HG03460 (cell line): ENCODE measurements around the gene TSLP.

Experiments used
- ATAC-seq: cut with Tn5 transposase; IDR thresholded peaks from one replicate; pipeline ENCODE4 v1.9.1; 2021; ENCODE audit not compliant: unreplicated experiment

Gene TSLP

DNA sequence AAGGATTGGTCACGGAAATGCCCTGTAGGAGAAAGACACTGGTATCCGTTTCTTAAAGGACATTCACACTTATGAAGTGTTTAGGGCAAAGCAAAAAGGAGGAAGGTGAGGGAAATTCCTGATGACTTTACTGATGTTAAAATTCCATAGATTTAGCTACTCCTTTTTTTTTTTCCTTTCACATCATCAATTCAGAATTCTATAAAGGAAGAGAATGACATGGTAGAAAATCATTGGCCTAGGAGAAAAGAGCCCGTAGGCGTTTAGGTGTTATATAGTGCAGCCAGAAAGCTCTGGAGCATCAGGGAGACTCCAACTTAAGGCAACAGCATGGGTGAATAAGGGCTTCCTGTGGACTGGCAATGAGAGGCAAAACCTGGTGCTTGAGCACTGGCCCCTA is at the start of gene TSLP:
Gene TSLP (plus strand): TSS at position 301 of the 400 bp plus-strand sequence. CDS start 178 bp downstream, outside the sequence.
- ATAC-seq, result no peak

DNA sequence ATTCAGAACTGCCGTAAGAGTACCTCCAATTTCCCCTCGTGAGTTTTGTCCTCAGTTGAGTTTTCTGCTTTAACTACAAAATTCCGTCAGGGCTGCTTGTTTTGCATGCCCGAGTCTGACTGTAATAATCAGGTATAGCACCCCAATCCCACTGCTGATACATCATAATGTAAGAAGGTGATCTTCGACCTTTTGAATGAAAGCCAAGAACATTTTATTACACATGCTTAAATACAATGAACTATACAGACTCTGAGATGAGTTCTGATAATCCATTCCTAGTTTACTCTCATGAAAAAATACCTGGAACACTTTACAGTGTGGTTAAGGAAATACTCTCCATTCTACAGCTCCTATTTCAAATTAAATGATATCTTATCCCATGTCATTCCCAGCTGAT is 49.2 kb upstream of the TSLP start:
- no peak for ATAC-seq

DNA sequence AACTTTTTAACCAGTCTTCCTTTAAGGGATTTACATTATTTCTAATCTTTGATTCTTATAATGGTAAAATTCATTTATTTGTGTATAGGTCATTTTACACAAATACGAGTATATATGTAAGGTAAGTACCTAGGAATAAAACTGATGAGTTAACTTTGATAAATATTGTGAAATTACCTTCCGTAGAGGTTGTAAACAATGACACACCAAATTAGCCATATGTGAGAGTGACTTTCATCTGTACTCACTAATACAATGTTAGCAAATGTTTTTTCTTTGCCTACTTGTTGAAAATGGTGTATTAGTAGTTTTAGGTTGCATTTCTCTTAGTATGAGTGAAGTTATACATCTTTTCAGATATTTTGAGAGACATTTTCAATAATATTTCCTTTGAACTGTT is 42.6 kb upstream of the TSLP start:
- ATAC-seq, result no peak

DNA sequence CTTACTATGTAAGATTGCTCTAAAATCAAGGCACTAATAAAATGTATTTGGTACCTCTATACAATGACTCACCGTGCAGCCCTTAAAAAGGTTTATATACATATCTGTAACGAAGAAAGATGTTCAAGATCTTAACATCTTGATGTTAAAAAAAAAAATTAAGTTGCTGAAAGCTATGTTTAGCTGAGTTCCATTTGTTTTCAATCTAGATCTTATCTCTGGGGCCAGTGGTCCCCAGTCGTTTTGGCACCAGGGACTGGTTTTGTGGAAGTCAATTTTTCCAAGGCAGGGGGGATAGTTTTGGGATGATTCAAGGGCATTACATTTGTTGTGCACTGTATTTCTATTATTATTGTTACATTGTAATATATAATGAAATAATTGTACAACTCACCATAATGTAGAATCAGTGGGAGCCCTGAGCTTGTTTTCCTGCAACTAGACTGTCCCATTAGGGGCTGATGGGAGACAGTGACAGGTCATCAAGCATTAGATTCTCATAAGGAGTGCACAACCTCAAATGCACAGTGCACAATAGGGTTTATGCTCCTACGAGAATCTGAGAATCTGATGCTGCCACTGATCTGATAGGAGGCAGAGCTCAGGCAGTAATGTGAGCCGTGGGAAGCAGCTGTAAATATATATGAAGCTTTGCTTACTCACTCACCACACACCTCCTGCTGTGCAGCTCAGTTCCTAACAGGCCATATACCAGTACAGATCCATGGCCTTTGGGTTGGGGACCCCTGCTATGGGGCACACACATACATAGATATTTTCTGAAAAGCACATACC is 27.6 kb upstream of the TSLP start:
- no peak for ATAC-seq

DNA sequence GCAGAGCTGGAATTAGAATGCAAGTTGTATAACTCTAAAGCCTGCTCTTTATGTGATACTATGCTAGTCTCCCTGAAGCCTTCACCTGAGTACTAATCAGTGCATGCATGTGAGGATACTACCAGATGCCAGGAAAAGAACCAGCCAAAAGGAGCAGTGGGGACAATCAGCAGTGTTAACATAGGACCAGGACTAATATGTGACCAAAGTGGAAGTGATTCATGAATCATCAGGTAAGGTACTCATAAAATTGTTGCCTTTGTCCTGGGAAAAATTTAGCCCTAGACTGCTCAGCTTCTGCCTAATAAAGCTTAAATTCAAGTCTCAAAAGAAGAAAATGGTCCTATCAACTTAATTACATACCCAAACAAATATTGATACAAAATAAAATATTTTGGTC is 13.4 kb upstream of the TSLP start:
- ATAC-seq, result no peak

DNA sequence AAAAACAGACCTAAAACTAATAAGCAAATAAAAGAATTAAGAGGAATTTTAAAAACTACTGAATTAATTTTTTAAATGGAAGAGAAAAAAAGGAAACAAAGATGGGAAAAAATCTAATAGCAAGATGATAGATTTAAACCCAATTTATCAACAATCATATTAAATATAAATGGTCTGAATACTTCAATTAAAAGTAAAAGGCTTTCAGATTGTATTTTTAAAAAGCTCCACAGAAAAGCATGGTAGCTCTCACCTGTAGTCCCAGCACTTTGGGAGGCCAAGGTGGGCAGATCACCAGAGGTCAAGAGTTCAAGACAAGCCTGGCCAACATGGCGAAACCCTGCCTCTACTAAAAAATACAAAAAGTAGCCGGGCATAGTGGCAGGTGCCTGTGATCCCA is 11.3 kb upstream of the TSLP start:
- ATAC-seq, result no peak

DNA sequence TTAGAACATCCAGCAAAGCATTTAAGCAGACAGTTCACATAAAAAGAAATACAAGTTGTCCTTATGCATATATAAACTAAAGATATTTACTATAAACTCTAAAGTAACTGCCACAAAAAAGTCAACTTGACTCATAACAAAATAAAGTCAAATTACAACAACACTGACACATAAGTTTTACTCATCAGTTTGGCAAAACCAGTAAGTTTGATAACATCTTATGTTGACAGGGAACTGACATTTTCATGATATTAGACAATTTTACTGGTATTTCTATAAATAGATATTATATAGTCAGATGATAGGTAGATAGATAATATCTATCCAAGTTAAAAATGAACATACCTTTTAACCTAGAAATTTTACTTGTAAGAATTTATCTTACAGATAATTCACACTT is 9.9 kb upstream of the TSLP start:
- ATAC-seq, result no peak

DNA sequence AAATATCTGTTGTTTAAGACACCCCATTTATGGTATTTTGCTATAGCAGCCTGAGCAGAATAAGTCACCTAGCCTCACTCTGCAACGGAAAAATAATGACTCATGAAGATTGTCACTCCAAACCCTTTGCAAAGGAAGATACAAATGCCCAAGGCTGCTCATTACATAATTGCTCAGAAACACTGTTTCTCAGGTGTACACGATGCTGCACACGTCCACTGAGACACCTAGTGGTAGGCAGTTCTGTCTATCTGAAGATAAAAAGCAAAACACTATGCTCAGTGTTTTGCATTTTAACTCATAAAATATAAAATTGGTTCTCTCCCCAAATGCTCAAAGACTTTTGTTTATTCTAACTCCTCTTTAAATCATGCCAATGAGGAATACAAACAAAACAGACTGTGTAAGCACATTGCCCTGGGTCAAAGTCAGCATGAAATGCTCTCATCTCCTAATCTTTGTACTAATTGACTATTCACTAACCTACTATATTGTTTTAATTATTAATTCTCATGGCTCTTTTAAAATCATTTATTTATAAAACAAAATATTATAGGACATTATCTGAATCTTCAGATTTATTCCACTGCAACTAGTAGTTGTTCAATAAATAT is 7.7 kb upstream of the TSLP start:
- ATAC-seq, result no peak

DNA sequence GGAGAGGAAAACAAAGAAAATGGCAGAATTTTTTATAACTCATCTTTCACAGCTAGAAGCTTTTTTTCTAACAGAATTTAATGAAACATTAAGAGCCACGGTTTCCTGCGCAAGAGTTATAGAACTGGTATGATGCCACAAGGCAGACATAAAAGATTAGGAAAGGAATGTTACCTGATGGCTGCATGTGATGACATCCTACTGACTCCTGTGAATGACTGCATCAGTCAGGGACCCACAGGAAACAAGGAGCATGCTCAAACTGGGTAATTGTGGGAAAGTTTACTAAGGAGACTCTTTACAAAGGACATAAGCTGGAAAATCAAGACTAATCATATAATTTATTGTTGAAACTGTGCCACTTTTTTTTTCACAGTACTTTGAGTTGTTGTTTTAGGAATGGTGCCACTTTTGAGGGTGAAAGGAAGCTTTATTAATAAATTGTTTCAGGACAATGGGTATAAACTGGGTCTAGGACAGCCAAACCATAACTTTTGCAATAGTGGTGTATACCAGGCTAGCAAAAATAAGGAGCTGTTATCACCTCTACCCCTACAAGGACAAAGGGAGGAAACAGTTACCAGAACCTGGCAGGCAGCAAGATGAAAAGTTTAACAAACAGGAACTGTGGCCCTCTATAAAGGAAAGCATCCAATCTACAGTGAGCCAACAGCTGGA is 5.1 kb upstream of the TSLP start:
- no peak for ATAC-seq

DNA sequence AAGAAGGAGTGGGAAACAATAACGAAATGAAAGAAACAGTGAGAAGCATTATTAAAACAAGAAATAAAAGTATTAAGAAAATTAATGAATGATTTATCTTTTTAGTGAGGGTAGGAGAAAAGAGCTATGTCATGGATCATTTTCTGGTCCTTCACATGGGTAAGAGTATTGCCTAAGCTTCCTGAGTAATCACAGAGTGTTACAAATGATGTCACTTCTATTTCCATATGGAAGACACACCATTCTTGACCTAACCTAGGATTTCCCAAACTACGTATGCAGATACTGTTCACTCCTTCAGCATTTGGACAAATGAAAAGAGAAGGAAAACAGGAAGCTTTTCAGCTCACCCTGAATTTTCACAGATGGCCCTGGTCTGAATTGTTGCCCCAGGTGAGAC is 3.3 kb upstream of the TSLP start:
- no peak for ATAC-seq

DNA sequence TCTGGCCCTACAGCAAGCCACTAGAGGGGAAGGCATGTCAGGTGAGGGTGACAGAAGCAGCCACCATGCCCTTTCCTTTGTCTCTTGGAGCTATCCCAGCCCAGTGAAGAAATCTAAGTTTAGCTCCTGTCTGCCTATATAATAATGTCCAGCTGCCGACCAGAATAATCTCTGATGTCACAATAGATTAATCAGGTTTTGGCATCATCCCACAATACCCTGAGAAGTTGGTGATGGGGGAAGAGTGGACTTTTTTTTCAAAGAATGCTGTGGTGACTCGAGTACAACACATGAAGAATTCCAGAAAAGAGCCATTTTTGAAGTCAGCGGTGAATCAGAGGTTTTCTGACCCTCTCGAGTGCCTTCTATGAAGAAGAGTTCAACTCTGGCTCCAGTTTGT is 1.7 kb upstream of the TSLP start:
- ATAC-seq, result no peak

DNA sequence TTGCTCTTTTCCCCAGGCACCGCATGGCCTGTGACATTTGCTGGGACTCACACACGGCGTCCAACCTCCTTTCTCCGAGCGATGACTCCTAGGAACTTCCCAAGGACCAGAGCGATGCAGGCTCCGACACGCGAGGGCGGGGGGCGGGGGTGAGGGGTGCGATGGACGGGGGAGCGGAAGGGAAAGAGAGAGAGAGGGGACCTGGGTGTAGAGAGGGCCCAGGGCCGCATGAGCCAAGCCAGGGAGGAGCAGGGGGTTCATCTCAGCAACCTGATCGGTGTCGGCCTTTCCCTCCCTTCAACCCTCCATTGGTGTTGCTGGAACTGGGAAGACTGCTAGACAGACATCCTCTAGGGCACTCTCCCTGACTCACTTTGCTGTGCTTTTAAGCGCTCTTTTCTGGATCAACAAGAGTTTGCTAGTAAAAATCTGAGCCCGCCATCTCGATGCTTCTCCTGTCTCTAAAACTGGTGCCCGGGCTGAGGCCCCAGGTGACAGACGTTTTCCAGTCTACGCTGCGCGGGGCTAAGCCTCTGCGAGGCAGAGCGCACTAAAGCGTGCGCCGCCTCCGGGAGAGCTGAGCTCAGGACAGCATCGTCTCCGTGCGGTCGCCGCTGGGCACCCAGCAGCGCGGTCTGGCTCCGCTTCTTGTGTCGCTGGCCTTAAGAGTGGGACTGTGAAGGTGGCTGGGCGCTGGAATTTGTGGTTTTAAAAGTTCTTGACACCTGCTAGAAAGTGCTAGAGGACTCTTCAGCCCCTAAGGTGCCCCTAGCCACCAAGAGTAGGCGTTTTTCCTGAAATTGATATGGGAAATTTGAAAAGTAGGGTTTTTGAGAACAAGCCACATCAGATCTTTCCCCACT is 1.0 kb upstream of the TSLP start:
- peak; percentile 43 for ATAC-seq

DNA sequence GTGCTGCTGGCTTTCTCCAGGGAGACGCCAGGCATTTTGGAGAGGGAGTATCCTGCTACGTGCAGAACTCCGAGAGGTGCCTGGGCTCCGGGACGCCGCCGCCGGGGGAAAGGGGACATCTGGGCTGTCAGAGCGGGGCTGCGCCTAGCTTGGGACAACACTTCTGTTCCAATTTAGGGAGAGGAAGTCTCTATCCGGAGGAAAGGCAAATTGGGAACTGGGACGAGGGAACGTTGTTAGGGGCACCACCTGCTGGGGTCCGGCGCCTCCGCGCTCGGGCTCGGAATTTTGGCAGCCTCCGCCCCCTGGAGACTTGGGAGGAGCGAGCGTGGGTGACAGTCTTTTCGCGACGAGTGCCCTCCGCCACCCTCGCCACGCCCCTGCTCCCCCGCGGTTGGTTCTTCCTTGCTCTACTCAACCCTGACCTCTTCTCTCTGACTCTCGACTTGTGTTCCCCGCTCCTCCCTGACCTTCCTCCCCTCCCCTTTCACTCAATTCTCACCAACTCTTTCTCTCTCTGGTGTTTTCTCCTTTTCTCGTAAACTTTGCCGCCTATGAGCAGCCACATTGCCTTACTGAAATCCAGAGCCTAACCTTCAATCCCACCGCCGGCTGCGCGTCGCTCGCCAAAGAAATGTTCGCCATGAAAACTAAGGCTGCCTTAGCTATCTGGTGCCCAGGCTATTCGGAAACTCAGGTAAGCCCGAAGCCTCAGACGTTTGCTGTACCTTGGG is 1.6 kb downstream of the TSLP start:
- peak; percentile 68 for ATAC-seq

DNA sequence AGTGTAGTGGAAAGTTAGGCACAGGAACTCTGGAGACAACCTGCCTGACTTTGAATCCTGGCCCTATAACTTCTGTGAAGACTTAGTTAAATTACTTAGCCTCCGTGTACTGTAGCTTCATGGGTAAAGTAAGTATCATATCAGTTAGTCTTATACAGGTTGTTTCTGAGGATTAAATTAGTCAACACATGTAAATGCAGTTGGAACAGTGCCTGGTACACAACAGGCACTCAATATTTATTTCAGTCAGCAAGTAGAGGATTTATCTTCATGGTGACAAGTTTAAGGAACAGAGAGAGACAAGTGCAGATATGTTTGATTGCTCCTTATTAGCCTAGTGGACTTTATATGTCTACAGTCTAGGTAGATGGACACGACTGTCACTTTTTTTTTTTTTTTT is 2.7 kb downstream of the TSLP start:
- no peak for ATAC-seq

DNA sequence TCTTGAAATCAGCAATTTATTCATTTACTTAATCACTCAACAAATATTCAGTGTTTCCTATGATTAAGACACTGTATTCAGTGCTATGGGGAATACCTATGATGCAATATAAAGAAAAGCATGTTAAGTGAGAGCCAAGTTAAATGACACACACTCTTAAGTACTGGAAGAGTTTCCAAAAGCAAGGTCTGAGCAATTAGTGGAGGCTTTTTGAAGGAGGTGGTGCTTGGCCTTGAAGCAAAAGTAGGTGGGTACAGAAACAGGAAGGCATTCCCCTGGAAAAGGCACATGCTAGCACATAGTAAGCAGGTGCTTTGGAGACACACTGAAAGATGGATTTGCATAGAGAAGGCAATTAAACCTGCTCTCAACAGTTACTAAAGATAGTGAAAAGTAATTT is 4.0 kb downstream of the TSLP start:
- ATAC-seq, result no peak

DNA sequence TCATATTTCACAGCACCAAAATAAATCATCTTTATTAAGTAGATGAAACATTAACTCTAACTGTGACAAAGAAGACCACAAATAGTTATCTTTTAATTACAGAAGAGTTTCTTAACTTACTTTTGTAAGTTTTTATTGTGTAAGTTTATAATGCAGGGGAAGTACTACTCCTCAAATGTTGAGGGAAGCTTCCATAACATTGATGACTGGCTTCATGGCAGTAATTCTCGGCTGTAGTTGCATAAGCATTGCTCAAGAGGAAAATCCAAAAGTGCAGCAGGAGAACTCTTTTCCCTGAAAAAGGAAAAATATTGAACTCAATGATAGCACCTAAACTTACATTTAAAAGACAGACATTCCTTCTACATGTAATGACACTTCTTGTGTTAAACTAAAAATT is 4.6 kb downstream of the TSLP start:
- no peak for ATAC-seq

DNA sequence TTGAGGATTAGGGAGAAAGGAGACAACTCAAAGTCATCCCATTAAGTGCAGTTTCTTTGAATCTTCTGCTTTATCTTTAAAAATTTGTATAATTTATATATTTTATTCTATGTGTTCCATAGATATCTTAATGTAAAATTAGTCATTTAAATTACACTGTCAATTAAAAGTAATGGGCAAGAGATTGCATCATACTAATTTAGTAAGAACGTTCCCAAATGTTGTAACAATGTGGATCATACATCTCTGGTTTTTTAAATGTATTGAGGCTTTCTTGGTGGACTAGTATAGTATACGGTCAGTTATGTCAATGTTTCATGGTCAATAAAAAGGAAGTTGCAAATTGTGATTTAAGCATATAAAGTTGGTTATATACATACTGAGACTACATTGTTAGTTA is 6.2 kb downstream of the TSLP start:
- ATAC-seq, result no peak

DNA sequence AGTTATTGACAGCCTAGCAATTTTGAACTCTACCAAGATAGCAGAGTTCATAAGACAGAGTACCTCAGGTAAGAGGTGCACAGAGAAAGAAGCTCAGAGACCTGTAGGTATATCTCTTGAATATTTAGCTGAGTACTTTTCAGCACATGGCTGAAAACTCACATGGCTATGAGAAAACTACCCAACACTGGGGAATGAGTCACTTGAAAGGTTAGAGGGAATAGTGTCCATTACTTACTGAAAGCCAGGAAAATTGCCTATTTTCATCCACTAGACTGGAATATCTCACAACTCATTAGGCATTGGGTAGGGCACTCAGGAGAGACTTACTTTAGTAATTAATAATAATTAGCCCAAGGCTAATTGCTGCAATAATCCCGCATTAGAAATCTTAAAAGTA is 8.3 kb downstream of the TSLP start:
- no peak for ATAC-seq

DNA sequence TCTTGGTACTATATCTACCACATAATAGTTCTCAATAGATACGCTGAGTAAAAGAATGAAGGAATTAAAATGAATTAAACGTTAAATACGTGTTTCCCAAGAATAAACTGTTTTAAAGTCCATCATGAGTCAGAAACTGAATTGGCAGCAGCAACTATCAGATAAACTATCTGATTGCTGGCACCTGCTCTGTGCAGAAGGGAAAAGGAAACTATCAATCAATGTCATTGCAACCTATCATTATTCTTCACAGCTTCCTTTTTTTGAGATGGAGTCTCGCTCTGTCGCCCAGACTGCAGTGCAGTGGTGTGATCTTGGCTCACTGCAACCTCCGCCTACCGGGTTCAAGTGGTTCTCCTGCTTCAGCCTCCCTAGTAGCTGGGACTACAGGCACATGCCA is 11.8 kb downstream of the TSLP start:
- ATAC-seq, result no peak

DNA sequence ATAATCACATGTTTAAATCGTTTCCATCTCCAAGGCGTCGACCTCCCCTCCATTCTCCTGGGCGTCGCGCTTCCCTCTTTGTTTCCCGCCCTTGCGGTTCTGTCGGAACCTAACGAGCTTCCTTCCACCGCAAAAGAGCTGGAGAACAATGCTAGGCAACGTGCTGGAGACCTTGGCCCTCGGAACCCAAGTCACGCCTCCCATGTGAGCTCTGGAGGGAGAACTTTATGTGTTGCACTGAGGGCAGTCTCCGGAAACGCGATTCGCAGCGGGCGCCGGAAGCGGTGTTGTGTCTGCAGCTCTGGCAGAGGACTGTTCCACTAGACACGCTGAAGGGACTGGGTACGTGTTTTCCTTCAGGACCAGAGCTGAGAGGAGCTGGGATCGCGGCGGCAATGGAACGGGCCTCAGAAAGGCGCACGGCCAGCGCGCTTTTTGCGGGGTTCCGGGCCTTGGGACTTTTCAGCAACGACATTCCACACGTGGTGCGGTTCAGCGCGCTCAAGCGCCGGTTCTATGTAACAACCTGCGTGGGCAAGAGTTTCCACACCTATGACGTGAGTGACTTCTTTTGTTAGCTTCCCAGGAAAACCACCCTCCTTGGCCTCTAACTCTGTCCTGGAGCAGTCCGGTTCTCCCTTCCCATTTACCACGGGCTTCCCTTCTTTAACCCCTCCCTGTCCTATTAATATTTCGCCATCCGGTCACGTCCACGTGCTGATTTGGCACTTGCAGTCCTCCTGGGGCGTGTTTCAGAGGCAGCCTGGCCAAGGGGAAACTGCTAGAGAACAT is 20.7 kb downstream of the TSLP start, which contains the start of gene WDR36:
Gene WDR36 (plus strand): TSS at position 287 of the 792 bp plus-strand sequence. CDS start 109 bp downstream, at position 396.
- ATAC-seq, result peak; percentile 95
